RWPE2 (cell line): ENCODE results near the gene LRP1B.

Experiments used
- ATAC-seq: fragments of 200-7000 bp; cut with Tn5 transposase; 3 replicates; pipeline ENCODE4 v1.9.1; 2021; ENCODE audit warnings: low read depth
- DNase-seq: peaks from one replicate; pipeline ENCODE4 v3.0.0-alpha.2; 2020; ENCODE audit warnings: low spot score
- H3K27ac ChIP-seq: fragments of 450-650 bp; 2 replicates; pipeline ENCODE4 v1.5.1; 2017; ENCODE audit warnings: mild to moderate bottlenecking; ENCODE audit not compliant: poor library complexity, severe bottlenecking
- H3K27me3 ChIP-seq: fragments of 250-450 bp; sonication (Bioruptor Pico); 2 replicates; pipeline ENCODE4 v1.5.1; 2021; ENCODE audit warnings: mild to moderate bottlenecking, moderate library complexity; ENCODE audit not compliant: insufficient read depth, poor library complexity, severe bottlenecking
- H3K36me3 ChIP-seq: fragments of 250-450 bp; sonication (Bioruptor Pico); 2 replicates; pipeline ENCODE4 v1.5.1; 2020; ENCODE audit warnings: low read depth, mild to moderate bottlenecking, moderate library complexity
- H3K4me1 ChIP-seq: fragments of 250-450 bp; sonication (Bioruptor Pico); 2 replicates; pipeline ENCODE4 v1.5.1; 2021; ENCODE audit warnings: mild to moderate bottlenecking, moderate library complexity; ENCODE audit not compliant: insufficient read depth, poor library complexity, severe bottlenecking
- H3K4me3 ChIP-seq: fragments of 250-450 bp; sonication (Bioruptor Pico); 2 replicates; pipeline ENCODE4 v1.5.1; 2021; ENCODE audit warnings: mild to moderate bottlenecking, moderate library complexity; ENCODE audit not compliant: severe bottlenecking
- H3K9me3 ChIP-seq: fragments of 250-450 bp; sonication (Bioruptor Pico); 2 replicates; pipeline ENCODE4 v1.5.1; 2021; ENCODE audit warnings: mild to moderate bottlenecking, moderate library complexity; ENCODE audit not compliant: severe bottlenecking
- CTCF ChIP-seq: fragments of 450-650 bp; IDR thresholded peaks from one replicate; pipeline ENCODE4 v1.5.1; 2017; ENCODE audit warnings: mild to moderate bottlenecking, moderate library complexity; ENCODE audit not compliant: poor library complexity, severe bottlenecking

The LRP1B gene

DNA sequence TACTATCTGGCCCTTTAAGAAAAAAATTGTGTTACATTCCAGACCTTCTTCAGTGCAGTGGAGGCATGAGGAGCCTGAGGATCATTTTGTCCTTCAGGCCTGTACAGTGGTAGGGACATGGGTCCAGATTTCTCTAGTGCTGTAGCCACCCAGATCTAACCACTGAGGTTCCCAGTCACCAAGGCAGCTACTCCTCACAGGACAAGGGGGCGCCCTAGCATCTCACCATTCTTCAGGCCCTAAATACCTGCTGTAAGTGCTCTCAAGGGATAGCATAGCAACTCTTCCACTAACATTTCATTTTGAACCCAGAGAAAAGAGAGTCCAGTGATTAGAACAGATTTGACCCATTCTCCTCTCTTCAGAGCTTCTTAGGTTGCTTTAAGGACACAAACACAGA lies 1533.0 kb downstream of the LRP1B start:
- H3K4me1 ChIP-seq, result no peaks in the 10 kb centered on the region
- DNase-seq (no peak), ATAC-seq (no peak)
- H3K27ac ChIP-seq, result no peak overlapping the region
- H3K27me3 ChIP-seq, result no peaks in the 10 kb centered on the region
- TF ChIP-seq CTCF, result no peak
- H3K4me3 ChIP-seq, result no peak overlapping the region
- H3K36me3 ChIP-seq, result no peaks in the 10 kb centered on the region
- H3K9me3 ChIP-seq, result no peaks in the 10 kb centered on the region

DNA sequence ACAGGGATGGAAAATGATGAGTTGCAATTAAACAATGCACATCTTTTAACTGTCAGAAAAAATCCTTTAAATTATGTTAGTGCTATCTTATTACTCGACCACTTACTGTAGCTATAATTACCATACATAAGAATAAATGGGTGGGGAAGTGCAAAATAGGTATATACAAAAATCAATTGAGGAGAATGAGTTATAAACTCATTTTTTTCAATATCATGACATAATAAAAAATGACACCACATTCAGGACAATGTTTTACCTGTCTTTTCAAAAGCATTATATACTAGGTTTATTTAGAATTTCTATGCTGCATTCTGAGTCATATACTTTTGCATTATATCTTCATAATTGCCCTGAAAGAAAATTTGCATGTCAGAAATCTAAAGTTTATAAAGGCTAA lies 1533.6 kb downstream of the LRP1B start:
- no peak for DNase-seq
- no peak for ATAC-seq
- no peaks in the 10 kb centered on the region for H3K27me3 ChIP-seq
- no peak for TF ChIP-seq CTCF
- H3K4me3 ChIP-seq, result no peak overlapping the region
- no peaks in the 10 kb centered on the region for H3K9me3 ChIP-seq
- H3K27ac ChIP-seq, result no peak overlapping the region
- H3K36me3 ChIP-seq, result no peaks in the 10 kb centered on the region
- H3K4me1 ChIP-seq, result no peaks in the 10 kb centered on the region

GRCh38 chr2:140596447-140596846 lies 1534.4 kb downstream of the LRP1B start:
- ATAC-seq (no peak), DNase-seq (no peak)

DNA sequence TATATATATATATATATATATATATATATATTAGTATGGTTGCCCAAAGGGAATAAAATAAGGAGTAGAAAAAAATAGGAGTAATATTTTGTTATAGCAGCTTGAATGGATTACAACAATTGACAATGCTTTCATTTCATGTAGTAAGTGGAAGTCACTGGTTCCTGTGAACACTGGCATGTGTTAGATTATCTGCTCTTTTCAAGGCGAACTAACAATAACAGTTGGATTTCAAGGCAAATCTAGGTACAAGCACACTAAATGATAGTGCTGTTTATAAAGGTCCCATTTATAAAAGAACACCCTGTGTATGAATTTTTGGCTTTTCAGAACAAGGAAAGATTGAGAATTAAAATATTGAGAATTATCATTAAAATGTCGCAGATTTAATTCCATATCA lies 1535.7 kb downstream of the LRP1B start:
- Histone ChIP-seq H3K36me3 (no peaks in the 10 kb centered on the region), H3K4me1 (no peaks in the 10 kb centered on the region), H3K27ac (no peak overlapping the region), H3K9me3 (no peaks in the 10 kb centered on the region), H3K4me3 (no peak overlapping the region), H3K27me3 (no peaks in the 10 kb centered on the region)
- no peak for TF ChIP-seq CTCF
- ATAC-seq (no peak), DNase-seq (no peak)

More at GRCh38 chr2:140596447-140596846, 1534.4 kb downstream of the LRP1B start:
- no peak for TF ChIP-seq CTCF
- no peak overlapping the region for H3K27ac ChIP-seq
- no peaks in the 10 kb centered on the region for H3K36me3 ChIP-seq
- no peaks in the 10 kb centered on the region for H3K27me3 ChIP-seq
- no peaks in the 10 kb centered on the region for H3K4me1 ChIP-seq
- H3K9me3 ChIP-seq, result no peaks in the 10 kb centered on the region
- no peak overlapping the region for H3K4me3 ChIP-seq

GRCh38 chr2:140593132-140593531 lies 1537.7 kb downstream of the LRP1B start:
- no peak for ATAC-seq
- H3K27me3 ChIP-seq, result no peaks in the 10 kb centered on the region
- H3K4me1 ChIP-seq, result no peaks in the 10 kb centered on the region
- no peak for TF ChIP-seq CTCF
- no peaks in the 10 kb centered on the region for H3K9me3 ChIP-seq
- no peak for DNase-seq
- H3K36me3 ChIP-seq, result no peaks in the 10 kb centered on the region
- no peak overlapping the region for H3K4me3 ChIP-seq
- H3K27ac ChIP-seq, result no peak overlapping the region
